Epithelial cell of prostate (primary cell): Measurements from ENCODE around the gene DELE1.

Source experiments
- DNase-seq: peaks from one replicate; pipeline ENCODE4 v3.0.0-alpha.2; 2011; ENCODE audit warnings: low read depth, low spot score
- H3K27ac ChIP-seq: fragments of 450-650 bp; 2 replicates; pipeline ENCODE4 v1.5.1; 2017; ENCODE audit warnings: mild to moderate bottlenecking

The DELE1 gene

DNA sequence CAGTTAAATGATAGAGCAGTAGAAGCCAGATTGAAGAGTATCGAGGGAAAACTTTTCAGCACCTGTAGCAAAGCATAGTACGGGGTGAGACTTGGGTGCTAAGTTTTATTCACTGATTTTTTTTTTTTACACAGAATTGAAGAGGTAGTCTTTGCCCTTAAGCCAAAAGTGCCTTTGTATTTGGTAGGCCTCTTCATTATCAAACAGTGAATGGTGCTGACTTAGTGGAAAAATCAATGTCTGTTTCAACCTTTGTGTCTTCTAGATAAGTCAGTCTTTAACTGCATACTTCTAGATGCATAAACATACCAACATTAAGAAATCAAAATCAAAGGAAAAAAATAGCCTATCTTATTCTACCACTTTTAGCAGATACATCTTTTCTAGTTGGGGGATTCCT is 59.0 kb downstream of the DELE1 start:
- no peak for DNase-seq
- H3K27ac ChIP-seq, result no peak overlapping the region

DNA sequence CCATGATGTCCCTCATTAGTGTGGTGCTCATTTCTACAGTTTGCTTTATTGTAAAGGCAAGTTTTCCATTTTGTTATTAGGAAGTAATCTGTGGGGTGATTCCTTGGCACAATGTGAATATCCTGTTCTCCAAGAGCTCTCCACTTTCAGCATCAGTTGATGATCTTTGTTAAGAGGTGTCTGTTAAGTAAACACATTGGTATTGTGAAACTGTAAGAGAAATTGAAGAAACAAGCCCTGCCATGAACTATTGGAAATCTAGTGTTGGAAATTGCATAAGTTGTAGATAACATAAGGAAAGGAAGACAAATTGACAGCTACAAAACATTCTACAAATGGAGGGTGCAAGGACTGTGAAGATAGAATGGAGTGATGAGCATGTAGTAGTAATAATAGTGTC is 62.4 kb downstream of the DELE1 start:
- no peak overlapping the region for H3K27ac ChIP-seq
- DNase-seq, result no peak

GRCh38 chr5:141989720-141990119 is 66.0 kb downstream of the DELE1 start:
- DNase-seq, result no peak
- H3K27ac ChIP-seq, result no peak overlapping the region
